ENCODE data around the gene KLRF1.

Gene KLRF1

DNA sequence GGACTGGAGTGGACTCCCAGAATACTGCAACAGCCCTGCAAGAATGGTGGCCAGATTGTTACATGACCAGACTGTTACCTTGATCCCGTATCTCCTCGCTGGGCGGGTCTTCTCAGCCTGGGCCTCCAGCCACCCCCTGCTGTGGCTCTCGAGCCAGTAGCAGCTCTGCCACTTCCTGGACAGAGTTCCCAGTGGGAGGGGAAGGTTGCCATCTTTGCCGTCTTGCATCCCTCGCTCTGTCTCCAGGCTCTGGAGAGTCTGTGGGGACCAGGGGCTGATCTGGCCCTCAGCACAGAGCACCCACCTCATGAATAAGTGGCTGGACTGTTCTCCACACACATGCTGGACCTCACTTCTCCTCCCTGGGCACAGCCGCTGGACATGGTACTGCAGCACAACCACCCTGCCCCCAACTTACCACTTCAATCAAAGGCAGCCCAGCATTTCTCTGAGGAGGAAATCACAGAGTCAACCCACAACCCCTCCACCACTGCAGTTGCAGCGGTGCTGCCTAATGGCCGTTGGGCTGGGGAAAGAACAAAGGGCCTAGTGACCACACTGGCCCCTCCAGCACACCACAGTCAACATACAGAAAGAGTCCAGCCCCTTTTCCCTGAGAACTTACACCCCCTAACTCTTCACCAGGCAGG lies 6.9 kb upstream of the KLRF1 start:
- TF ChIP-seq EZH2phosphoT487 (IDR thresholded peaks at IDR 0.05; ENCODE audit: borderline replicate concordance): no peak
- TF ChIP-seq, protein P1, sequence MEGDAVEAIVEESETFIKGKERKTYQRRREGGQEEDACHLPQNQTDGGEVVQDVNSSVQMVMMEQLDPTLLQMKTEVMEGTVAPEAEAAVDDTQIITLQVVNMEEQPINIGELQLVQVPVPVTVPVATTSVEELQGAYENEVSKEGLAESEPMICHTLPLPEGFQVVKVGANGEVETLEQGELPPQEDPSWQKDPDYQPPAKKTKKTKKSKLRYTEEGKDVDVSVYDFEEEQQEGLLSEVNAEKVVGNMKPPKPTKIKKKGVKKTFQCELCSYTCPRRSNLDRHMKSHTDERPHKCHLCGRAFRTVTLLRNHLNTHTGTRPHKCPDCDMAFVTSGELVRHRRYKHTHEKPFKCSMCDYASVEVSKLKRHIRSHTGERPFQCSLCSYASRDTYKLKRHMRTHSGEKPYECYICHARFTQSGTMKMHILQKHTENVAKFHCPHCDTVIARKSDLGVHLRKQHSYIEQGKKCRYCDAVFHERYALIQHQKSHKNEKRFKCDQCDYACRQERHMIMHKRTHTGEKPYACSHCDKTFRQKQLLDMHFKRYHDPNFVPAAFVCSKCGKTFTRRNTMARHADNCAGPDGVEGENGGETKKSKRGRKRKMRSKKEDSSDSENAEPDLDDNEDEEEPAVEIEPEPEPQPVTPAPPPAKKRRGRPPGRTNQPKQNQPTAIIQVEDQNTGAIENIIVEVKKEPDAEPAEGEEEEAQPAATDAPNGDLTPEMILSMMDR (conservative IDR thresholded peaks at IDR 0.05; ENCODE audit: low read length): no peak
- no peaks in the 10 kb centered on the region for H4K20me1 ChIP-seq (ENCODE audit: insufficient read depth, low read length, poor library complexity, severe bottlenecking)
- peaks cover 44% of the 10 kb centered on the region for H3K4me1 ChIP-seq (ENCODE audit: insufficient read depth, low read length, poor library complexity, severe bottlenecking)
- peak overlapping the region; percentile 58 for H3K4me3 ChIP-seq (ENCODE audit: low read length, poor library complexity, severe bottlenecking)
- peak overlapping the region; percentile 82 for H3K4me2 ChIP-seq (ENCODE audit: low read depth, low read length, poor library complexity, severe bottlenecking)
- no peaks in the 10 kb centered on the region for H3F3A ChIP-seq (ENCODE audit: low read depth)
- no peaks in the 10 kb centered on the region for H3K9me3 ChIP-seq (ENCODE audit: insufficient read depth, low read depth, low read length)
- no peaks in the 10 kb centered on the region for H3K27me3 ChIP-seq (ENCODE audit: insufficient read depth, low read length, poor library complexity, severe bottlenecking)
- H2AFZ ChIP-seq (ENCODE audit: low read length): peak overlapping the region; percentile 6; the same call in 1 of the 2 replicates
- peak overlapping the region; percentile 62 for H3K9ac ChIP-seq (ENCODE audit: low read depth, low read length, poor library complexity, severe bottlenecking)
- peaks cover 8% of the 10 kb centered on the region; the same call in 1 of the 2 replicates for H3K79me2 ChIP-seq (ENCODE audit: insufficient read depth, low read length)
- H3K9me2 ChIP-seq (replicated peaks; ENCODE audit: low read depth, low read length): no peaks in the 10 kb centered on the region
- no peaks in the 10 kb centered on the region for H3K36me3 ChIP-seq (ENCODE audit: insufficient read depth, low read length)

DNA sequence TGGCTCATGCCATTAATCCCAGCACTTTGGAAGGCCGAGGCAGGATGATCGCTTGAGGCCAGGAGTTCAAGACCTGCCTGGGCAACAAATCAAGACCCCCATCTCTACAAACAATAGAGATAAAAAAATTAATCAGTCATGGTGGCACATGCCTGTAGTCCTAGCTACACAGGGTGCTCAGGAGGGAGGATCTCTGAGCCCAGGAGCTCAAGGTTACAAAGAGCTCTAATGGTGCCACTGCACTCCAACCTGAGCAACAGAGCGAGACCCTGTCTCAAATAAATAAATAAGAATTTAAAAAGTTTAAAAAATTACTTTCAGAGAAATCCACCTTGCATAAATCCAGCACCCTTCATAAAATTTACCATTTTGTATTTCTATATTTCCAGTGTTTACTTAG lies 2.2 kb downstream of the KLRF1 start:
- no peaks in the 10 kb centered on the region for H4K20me1 ChIP-seq (ENCODE audit: insufficient read depth, low read length, poor library complexity, severe bottlenecking)
- no peak overlapping the region for H2AFZ ChIP-seq (ENCODE audit: low read length)
- no peaks in the 10 kb centered on the region for H3K9me3 ChIP-seq (ENCODE audit: insufficient read depth, low read depth, low read length)
- TF ChIP-seq EZH2phosphoT487 (IDR thresholded peaks at IDR 0.05; ENCODE audit: borderline replicate concordance): no peak
- TF ChIP-seq, protein P1 (conservative IDR thresholded peaks at IDR 0.05; ENCODE audit: low read length): no peak
- no peaks in the 10 kb centered on the region for H3K36me3 ChIP-seq (ENCODE audit: insufficient read depth, low read length)
- H3K9ac ChIP-seq (ENCODE audit: low read depth, low read length, poor library complexity, severe bottlenecking): no peak overlapping the region
- no peaks in the 10 kb centered on the region for H3K79me2 ChIP-seq (ENCODE audit: insufficient read depth, low read length)
- no peak overlapping the region for H3K4me3 ChIP-seq (ENCODE audit: low read length, poor library complexity, severe bottlenecking)
- no peaks in the 10 kb centered on the region for H3K9me2 ChIP-seq (replicated peaks; ENCODE audit: low read depth, low read length)
- no peak overlapping the region for H3K4me2 ChIP-seq (ENCODE audit: low read depth, low read length, poor library complexity, severe bottlenecking)
- no peaks in the 10 kb centered on the region for H3K27me3 ChIP-seq (ENCODE audit: insufficient read depth, low read length, poor library complexity, severe bottlenecking)
- no peaks in the 10 kb centered on the region for H3F3A ChIP-seq (ENCODE audit: low read depth)
- no peaks in the 10 kb centered on the region for H3K4me1 ChIP-seq (ENCODE audit: insufficient read depth, low read length, poor library complexity, severe bottlenecking)

DNA sequence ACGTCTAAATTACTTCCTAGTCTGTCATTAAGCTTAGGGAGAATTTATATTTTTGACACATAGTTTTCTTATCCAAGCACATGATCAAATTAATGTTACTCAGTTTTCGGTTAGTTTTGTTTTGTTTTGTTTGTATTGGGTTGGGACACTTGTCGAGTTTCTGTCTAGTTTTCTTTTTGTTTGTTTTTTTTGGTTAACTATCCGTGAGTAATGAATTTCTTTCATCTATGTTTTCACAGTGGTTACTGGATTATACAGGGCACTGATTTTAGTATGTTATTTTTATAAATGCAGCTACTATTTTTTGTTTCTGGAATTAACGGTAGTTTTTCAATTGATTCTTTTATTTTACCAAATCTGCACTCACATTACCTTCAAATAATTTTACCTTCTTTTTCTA lies 2.7 kb downstream of the KLRF1 start:
- no peaks in the 10 kb centered on the region for H4K20me1 ChIP-seq (ENCODE audit: insufficient read depth, low read length, poor library complexity, severe bottlenecking)
- H3K36me3 ChIP-seq (ENCODE audit: insufficient read depth, low read length): no peaks in the 10 kb centered on the region
- no peak overlapping the region for H2AFZ ChIP-seq (ENCODE audit: low read length)
- no peaks in the 10 kb centered on the region for H3K79me2 ChIP-seq (ENCODE audit: insufficient read depth, low read length)
- TF ChIP-seq, protein P1 (conservative IDR thresholded peaks at IDR 0.05; ENCODE audit: low read length): no peak
- no peak for TF ChIP-seq EZH2phosphoT487 (IDR thresholded peaks at IDR 0.05; ENCODE audit: borderline replicate concordance)
- no peaks in the 10 kb centered on the region for H3K27me3 ChIP-seq (ENCODE audit: insufficient read depth, low read length, poor library complexity, severe bottlenecking)
- no peak overlapping the region for H3K9ac ChIP-seq (ENCODE audit: low read depth, low read length, poor library complexity, severe bottlenecking)
- H3K4me2 ChIP-seq (ENCODE audit: low read depth, low read length, poor library complexity, severe bottlenecking): no peak overlapping the region
- no peaks in the 10 kb centered on the region for H3F3A ChIP-seq (ENCODE audit: low read depth)
- H3K9me3 ChIP-seq (ENCODE audit: insufficient read depth, low read depth, low read length): no peaks in the 10 kb centered on the region
- H3K4me1 ChIP-seq (ENCODE audit: insufficient read depth, low read length, poor library complexity, severe bottlenecking): no peaks in the 10 kb centered on the region
- H3K9me2 ChIP-seq (replicated peaks; ENCODE audit: low read depth, low read length): no peaks in the 10 kb centered on the region
- no peak overlapping the region for H3K4me3 ChIP-seq (ENCODE audit: low read length, poor library complexity, severe bottlenecking)

Data from Loucy (cell line).